HG02970 (cell line): ENCODE data around the gene TGFBR3.

ENCODE experiments used
- ATAC-seq: cut with Tn5 transposase; IDR thresholded peaks from one replicate; pipeline ENCODE4 v1.9.1; 2021; ENCODE audit warnings: mild to moderate bottlenecking, moderate library complexity, moderate number of reproducible peaks; ENCODE audit not compliant: unreplicated experiment, low FRiP score

The TGFBR3 gene

DNA sequence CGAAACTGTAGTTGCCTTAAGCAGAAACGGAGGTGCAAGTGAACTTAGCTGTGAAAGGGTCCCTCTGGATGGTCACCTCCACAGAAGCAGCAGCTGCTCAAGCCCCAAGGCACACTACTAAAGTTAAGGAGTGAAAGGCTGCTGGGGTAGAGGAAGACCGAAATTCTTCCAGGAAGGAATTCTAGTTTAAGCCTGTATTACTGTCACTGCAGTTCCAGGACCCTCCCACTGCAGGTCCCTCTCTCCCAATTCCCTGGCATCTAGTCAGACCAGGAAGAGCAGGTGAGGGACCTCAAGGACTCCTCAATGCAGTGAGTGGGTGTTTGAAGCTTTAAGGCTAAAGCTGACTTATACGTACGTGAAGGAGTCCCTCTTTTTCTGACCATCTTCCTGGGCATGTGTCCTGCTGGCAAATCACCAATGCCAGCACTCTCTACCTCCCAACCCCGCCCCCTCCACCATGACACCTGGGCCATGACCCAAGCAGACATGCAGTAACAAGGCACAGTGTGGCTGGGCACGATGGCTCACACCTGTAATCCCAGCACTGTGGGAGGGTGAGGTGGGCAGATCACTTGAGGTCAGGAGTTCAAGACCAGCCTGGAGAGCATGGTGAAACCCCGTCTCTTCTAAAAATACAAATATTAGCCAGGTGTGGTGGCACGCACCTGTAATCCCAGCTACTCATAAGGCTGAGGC is 57.2 kb downstream of the TGFBR3 start:
- ATAC-seq, result no peak

DNA sequence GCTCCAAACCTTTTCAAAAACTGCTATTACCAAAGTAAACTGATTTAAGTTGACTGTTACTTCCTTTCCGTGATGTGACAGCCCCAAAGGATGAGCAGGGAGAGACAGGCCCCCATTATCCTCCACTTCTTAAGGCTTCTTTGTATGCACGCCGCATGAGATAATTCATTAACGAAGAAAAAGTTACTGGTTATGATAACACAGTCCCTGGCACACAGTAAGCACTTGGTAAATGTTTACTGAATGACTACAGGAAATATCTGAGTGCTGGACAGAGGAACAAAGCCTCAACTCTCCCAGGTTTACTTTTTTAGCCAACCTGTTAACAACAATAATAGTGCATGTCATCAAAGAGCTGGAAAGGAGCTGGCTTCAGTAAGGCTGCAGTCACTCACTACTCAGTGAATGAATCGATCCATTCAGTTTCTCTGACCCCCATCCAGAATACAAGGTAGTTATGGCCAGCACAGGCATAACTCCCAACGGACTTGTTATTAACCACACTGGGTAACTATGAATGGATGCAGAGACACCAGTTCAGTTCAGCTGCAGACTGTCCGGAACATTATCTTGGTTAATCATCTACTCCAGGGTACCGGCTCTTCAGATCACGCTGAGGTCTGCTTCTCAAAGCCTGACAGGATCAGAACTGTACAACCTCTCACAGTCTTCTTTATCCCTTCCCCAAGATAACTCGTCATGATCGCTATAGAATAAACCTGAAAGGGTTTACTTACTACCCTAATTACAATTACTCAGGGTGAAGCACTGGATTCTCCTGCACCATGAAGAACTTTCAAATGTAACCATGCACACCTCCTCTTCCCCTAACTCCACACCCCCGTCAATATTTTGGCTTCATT is 58.3 kb downstream of the TGFBR3 start:
- ATAC-seq, result no peak

DNA sequence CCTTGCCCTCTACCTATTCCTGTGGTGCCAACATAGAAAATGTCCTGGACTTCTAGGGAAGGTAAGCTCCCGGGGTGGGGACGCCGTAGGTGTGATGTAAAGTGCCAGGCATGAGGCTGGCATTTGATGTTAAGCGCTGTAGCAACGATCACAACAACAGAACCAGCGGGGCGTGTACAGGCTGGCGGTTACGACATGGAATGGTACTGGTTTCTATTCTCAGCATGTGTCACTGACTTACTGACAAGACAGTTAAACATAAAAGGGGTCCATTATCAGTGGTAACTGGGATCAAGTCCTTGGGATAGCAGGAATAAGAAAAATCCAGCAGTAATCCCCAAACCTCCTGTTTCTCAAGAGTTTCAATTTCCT is 58.9 kb downstream of the TGFBR3 start:
- ATAC-seq, result no peak

DNA sequence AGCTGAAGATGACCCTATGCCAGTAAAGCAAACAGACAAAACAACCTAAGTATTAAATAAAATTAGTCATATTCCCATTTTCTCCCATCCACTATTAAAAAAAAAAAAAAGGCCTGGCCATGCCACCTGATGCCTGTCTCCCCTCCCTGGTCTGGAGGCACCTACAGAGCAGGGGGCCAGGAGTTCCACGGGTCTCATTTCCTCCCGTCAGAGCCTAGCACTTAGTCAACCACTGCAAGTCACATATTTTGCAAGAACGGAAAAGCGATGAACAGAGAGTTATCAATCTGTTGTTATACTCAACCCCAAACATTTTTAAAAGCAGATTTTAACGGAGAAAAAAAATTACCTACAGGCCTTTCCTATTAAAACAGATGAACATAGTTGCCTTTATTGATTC is 59.3 kb downstream of the TGFBR3 start:
- no peak for ATAC-seq

DNA sequence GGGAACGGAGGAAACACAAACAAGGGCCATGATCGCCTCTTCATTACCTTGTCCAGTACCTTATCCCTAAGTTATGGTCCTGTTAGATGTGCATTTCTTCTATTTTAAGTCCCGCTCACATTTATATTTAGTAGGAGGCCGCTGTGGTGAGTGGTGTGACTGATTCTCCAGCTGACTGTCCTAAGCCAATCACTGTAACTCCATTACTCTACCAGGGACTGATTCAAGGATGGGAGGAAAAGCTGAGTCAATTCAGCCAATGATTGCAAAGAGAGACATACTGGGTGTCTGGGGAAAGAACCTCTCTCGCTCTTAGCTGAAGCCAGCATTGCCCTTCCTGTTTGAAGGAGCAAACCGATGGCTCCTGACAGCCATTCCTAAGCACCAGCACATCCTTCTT is 59.7 kb downstream of the TGFBR3 start:
- ATAC-seq, result no peak

DNA sequence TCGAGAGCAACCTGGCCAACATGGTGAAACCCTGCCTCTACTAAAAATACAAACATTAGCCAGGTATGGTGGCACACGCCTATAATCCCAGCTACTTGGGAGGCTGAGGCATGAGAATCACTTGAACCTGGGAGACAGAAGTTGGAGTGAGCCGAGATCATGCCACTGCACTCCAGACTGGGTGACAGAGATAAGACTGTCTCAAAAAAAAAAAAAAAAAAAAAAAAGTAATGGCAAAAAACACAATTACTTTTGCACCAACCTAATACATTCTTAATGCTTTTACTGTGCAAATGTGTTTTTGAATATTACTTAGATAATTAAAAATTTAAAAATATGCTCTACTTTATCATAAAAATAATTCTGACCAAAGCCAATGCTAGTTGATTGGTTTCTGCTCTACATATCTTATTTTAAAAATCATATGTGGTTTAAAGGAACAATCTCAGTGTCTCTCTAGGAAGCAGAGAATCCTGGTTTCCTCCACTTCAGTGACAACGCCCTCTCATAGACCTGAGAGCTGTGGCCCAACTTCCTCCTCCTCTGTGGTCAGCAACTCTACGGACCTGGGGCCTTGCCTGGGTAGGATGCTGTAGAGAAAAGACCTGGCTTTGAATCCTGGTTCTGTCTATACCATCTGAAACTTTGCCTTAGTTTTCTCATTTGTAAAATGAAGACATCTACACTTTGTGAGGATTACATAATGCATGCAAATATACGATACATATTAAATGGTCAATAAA is 64.7 kb downstream of the TGFBR3 start:
- no peak for ATAC-seq

DNA sequence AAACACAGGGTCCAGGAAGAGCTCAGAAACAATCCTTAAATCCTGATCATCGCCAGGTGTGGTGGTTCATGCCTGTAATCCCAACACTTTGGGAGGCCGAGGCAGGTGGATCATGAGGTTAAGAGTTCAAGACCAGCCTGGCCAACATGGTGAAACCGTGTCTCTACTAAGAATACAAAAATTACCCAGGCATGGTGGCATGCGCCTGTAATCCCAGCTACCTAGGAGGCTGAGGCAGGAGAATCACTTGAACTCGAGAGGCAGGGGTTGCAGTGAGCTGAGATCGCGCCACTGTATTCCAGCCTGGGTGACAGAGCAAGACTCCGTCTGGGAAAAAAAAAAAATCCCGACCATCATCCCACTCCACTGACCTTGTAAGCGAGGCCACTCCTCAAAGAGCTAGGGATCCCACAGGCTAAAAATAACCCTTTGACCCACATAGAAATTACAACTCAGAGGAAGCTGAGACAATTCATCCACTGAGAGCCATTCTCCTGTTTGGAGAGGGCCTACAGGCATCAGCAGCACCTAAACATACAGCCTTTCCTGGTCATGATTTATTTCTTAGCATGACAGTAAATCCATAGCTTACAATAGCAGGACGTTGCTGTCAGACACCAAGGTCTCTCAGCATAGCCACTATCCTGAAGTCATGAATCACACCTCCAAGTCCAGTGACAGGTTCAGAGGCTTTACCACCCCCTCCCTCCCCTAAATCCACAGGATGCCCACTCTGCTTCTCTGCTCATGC is 66.7 kb downstream of the TGFBR3 start:
- no peak for ATAC-seq

DNA sequence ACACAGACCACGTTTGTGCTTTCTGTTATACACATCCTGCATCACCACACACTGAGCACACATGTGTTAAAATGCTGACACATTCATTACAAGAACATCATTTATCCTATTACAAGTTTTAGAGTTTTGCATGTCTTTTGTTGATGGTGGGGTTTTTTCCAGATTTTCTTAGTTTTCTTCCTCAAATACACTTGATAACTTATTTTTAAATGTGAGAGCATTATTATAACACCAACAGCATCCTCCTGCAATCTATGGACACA is 67.3 kb downstream of the TGFBR3 start:
- no peak for ATAC-seq

DNA sequence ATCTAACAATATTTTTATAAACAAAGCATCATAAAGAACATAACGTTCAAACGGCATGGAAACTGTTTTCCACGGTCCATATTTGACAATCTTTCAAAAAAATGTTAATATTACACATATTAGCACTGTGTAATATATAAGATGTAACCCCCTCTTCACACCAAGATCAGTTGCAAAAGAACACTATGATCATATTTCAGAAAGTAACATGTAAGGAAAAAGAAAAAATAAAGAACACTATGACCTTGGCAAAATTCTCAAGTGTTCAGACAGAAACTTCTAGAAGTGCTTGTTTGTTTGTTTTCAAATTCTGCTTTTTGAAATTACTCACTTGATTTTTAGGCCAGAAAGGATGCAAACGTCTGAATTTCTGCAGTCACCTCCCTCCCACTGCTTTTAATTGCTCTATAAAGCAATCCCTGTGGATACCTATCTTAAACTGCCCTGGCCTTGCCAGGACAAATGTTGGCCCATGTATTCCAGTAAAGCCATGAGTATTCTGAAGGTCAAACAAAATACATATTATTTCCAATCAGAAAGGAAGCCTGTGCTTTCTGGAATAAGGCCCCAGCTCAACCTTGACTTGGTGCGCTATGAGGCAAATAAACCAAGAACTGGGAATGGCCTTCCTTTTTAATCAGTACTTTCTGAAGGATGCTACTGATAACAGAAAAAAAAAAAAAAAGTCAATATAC is 68.6 kb downstream of the TGFBR3 start:
- ATAC-seq, result no peak

DNA sequence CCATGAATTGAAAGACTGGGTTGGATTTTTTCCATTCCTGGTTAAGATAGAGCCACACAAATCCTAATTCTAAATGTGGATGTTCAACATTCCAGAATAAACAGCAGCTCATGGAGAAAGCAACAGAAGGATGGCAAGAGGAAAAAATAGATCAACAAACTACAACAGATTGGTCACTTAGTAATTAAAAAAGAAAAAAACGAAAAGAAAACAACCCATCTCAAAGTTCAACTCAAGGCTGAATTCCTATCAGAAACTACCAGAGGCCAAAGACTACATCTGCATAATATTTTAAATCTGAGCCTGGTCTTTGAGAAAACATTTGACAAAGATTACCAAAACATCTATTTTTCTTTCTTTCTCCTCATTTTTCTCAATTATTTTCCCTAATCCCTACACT is 69.9 kb downstream of the TGFBR3 start:
- no peak for ATAC-seq

DNA sequence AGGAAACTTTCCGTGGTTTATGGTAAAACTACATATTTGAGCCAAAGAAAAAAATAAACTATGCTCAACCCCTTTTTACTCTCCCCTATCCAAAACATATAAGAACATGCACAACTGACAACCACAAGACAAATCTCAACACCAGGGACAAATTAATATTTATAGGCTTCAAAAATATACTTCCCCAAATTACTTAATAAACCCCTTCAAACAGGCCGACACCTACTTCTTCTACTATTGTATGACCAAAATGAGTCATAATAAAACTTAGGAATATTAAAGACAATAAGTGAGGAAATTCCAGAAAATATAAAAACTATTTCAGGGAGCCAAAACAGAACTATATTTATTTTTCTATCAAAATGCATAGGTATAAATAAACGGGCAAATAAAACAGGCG is 71.5 kb downstream of the TGFBR3 start:
- no peak for ATAC-seq

DNA sequence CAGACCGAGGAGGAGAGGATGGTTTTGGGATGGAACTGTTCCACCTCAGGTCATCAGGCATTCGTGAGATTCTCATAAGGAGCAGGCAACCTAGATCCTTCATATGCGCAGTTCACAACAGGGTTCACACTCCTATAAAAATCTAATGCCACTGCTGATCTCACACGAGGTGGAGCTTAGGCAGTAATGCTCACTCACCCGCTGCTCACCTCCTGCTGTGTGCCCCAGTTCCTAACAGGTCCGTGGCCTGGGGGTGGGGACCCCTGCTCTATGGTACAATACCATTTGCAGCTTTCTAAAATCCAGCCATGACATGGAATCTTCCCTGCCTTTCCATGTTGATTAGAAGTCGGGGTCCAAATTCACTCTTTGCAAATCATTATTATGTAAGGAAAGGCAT is 72.1 kb downstream of the TGFBR3 start:
- no peak for ATAC-seq

DNA sequence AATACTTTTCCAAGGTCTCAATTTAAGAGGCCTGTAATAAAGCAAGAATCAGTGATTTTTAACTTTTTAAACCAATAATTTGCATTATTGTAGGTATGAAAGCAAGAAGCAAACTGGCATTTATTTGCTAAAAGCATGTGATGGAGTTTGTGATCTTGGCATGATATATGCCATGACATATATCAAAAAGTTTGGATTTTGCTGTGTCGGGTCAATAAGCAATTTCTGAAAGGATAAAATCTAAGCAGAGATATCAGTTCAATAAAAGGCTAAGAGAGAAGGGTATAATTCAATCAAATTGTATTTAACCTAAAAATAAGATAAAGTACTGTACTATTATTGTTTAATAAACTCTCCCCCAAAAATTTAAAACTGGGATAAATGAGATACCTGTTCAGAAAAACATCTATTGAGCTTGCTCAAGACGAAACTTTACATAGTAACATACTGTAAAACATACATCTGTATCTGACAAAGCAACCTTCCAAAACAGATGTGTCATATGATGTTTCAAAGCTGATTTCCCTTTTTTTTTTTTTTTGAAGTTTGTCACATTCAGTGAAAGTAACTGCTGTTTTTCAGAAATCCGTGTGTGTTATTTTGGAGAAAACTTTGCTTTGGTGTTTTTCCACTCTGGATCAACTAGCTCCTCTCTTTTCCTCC is 74.5 kb downstream of the TGFBR3 start:
- ATAC-seq, result no peak

DNA sequence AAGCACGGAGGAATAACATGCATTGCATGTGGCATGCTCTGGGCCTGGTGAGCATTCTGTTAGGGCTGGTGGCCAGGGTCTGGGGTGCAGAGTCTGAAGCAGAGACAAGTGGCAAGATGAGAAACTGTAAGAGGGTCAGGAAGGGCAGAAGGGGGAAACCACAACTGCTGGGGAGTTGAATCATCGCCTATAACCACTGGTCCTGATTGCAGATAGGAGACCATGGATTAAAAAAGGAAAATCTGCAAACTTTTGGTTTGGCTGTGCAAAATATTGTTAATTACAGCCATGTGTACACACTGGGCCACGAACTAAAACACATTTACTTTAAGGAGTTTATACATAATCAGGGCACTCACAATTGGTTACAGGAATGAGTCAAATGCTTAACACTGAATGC is 76.6 kb downstream of the TGFBR3 start:
- no peak for ATAC-seq

DNA sequence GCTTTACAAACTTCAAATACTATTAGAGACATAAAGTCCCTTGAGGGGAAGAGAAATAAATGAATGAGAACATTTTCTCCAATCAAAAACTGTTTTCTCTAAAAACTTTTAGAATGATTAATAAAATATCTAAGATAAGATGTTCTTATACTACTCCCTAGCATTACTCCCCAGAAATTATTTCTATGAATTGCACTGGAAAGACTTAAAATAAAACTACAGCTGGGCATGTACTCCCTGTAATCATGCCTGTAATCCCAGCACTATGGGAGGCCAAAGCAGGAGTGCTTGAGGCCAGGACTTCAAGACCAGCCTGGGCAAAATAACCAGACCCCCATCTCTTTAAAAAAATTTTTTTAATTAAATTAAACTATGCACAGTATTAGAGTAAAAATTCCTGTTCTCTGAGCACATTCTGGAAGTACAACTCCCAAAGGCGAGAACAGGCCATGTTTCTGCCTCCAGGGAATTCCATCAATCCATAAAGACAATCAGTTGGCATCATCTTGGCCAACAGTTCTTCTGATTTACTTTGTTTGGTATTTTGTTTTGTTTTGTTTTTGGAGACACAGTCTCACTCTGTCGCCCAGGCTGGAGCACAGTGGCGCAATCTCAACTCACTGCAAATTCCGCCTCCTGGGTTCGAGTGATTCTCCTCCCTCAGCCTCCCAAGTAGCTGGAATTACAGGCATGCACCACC is 77.9 kb downstream of the TGFBR3 start:
- ATAC-seq, result no peak

DNA sequence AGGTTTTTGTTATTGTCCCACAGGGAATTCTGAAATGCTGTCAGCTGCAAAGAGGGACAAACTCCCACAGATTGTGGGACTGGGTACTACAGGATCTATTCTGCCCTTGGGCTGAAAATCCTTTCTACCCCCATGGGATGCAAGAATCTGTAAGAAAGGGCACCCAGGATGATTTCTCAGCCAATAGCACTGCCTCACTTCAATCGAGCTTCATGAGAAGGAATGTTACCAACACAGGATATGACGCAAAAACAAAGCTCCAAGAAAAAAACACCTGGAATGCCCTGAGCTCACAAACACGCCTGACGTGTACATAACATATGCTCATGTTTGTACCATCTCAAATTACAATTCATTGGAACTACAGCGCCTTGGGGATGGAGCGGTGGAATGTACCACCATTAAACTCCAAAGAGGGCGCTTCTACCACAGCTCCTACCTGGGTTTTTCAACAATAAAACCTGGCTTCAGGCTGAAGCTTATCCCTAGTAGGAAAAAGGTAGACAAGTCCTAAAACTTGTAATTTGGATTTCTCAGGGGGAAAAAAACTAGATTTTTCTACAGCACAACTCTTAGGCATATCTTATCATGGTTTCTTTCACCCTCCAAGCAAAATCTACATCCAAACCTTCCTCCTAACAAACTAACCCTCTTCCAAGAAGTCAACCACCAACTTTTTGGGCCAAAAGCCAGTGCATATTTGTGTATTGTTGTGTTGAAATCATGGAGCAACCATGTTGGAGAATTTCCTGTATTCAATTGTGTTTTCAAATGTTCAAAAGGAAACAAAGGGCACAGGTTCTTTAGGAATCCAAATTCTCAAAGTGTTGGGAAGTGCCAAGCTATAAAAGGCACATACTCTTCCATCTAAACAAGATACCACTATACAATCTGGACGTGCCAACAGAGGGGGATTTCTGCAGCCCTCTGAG is 78.9 kb downstream of the TGFBR3 start:
- no peak for ATAC-seq

DNA sequence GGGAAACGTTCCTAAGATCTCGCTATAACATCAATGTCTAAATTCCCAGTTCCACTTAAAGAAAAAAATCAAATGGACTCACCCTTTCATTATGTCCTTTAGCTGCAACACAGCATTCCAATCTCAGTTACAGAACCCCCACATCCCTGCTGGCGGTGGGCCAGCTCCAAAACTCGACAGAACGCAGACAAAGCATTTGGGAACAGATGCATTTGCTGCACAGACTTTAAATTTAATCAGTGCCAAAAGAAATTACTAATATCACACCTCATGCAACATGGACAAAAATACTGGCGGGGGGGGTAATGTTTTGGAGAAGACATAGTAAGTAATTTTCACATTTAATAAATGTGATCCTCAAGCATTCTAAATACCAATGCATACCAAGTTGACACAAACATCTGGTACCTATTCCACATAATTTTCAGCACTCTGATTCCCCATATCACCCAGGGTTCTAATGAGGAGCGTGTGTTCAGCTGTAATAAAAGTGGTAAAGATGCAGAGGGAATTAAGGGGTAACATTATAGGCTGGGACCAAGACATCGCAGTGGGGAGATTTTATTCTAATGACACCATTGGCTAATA is 79.7 kb downstream of the TGFBR3 start:
- no peak for ATAC-seq

DNA sequence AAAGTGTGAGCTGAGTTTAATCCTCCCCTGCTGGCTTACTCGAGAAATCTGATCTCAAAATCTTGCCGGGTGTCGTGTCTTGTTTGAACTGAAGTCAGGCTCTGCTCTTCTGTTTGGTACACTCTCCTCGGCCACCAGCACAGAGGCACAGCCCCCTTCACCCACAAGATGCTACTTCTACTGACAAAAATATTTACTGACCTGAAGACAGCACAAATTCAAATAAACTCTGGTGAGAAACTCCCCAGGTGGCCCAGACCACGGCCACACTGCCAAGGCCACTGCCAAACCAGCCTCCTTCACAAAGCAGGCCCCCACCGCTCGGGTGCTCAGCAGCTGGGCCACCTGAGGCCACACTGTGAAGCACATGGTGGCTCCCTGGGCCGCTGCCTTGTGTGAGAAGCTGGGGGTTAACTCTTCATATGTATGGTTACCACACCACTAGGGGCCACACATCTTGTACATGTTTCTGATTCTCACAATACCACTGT is 80.6 kb downstream of the TGFBR3 start:
- ATAC-seq, result no peak
